SK-N-SH (cell line): ENCODE data around the gene FFAR3.

Experiments
- CTCF ChIP-seq: fragments of 200-600 bp; sonication (generic); IDR thresholded peaks from 2 replicates; pipeline ENCODE4 v1.6.1; 2017; ENCODE audit warnings: antibody characterized with exemption, mild to moderate bottlenecking, moderate library complexity
- EP300 ChIP-seq, 2 experiments: IDR thresholded peaks; 2 replicates each; pipeline versions ENCODE4 v1.4.0 to v1.6.1; 2012; ENCODE audit warnings: borderline replicate concordance in 1 of 2, low read depth in 1 of 2, low read length in 1 of 2
- FOXM1 ChIP-seq: IDR thresholded peaks from 2 replicates; pipeline ENCODE4 v1.4.0; 2012; ENCODE audit warnings: low read depth, mild to moderate bottlenecking
- GABPA ChIP-seq: IDR thresholded peaks from 2 replicates; pipeline ENCODE4 v1.4.0; 2012; ENCODE audit warnings: low read depth, mild to moderate bottlenecking
- JUND ChIP-seq: IDR thresholded peaks from 2 replicates; pipeline ENCODE4 v1.4.0; 2012
- POLR2AphosphoS5 ChIP-seq: IDR thresholded peaks from 2 replicates; pipeline ENCODE4 v1.6.1; 2012; ENCODE audit warnings: low read depth, low read length
- RAD21 ChIP-seq: IDR thresholded peaks from 2 replicates; pipeline ENCODE4 v1.6.1; 2012; ENCODE audit warnings: mild to moderate bottlenecking, low read length
- REST ChIP-seq: IDR thresholded peaks from 2 replicates; pipeline ENCODE4 v1.6.1; 2012; ENCODE audit warnings: mild to moderate bottlenecking, low read depth, low read length, moderate library complexity
- RFX5 ChIP-seq: IDR thresholded peaks from 2 replicates; pipeline ENCODE4 v1.6.1; 2012; ENCODE audit warnings: mild to moderate bottlenecking, improper control_type of control experiment, low read length
- SMC3 ChIP-seq: IDR thresholded peaks from 2 replicates; pipeline ENCODE4 v1.6.1; 2012; ENCODE audit warnings: low read depth, low read length, improper control_type of control experiment
- TAF1 ChIP-seq: IDR thresholded peaks from 2 replicates; pipeline ENCODE4 v1.6.1; 2012; ENCODE audit warnings: low read depth, mild to moderate bottlenecking, low read length, moderate library complexity, borderline replicate concordance
- TCF12 ChIP-seq: IDR thresholded peaks from 2 replicates; pipeline ENCODE4 v1.4.0; 2012
- ZBTB33 ChIP-seq: IDR thresholded peaks from 2 replicates; pipeline ENCODE4 v1.4.0; 2012; ENCODE audit warnings: low read depth, borderline replicate concordance

GRCh38 chr19:35350591-35350990, 7.7 kb upstream of the FFAR3 start:
- TF ChIP-seq JUND, result no peak
- TF ChIP-seq SMC3, result no peak
- no peak for TF ChIP-seq RFX5
- TF ChIP-seq CTCF, result no peak
- TF ChIP-seq POLR2AphosphoS5, result no peak
- no peak for TF ChIP-seq RAD21
- no peak for TF ChIP-seq TCF12
- TF ChIP-seq ZBTB33, result no peak
- no peak for TF ChIP-seq GABPA
- TF ChIP-seq REST, result no peak
- TF ChIP-seq EP300 (IDR thresholded peaks at IDR 0.05; ENCODE audit: borderline replicate concordance in 1 of 2, low read depth in 1 of 2, low read length in 1 of 2), result no peak
- TF ChIP-seq TAF1, result no peak
- no peak for TF ChIP-seq FOXM1
